IMR-90 (cell line): Measurements from ENCODE around the gene HDGFL2. TPM values are rescaled to one million over a fixed set of nuclear protein-coding genes. Genes with fewer than 3 reads are reported as not detected.

Source experiments
- ATAC-seq: fragments of 200-7000 bp; cut with Tn5 transposase; 2 replicates; pipeline ENCODE4 v1.9.1; 2020; ENCODE audit warnings: low read depth, mild to moderate bottlenecking, moderate library complexity
- BruUV-seq: library from RNA; stranded (reverse); fragments of 400-500 nt; replicated peaks from 2 replicates; lab custom pipeline; 2021; lab: Mats Ljungman, UMichigan
- CTCF ChIA-PET: fragments of 300-600 bp; formaldehyde crosslinking; extraction: SDS; loops from one replicate; lab custom pipeline; 2021; ENCODE audit warnings: antibody characterized with exemption; lab: Yijun Ruan, JAX
- POLR2A ChIA-PET: fragments of 300-600 bp; sonication (Branson Sonifier 250); formaldehyde crosslinking; loops from one replicate; lab custom pipeline; 2022; ENCODE audit warnings: antibody characterized with exemption; ENCODE audit not compliant: unreplicated experiment; lab: Charles Lee
- DNase-seq: peaks from one replicate; pipeline ENCODE4 v3.0.0; 2013
- H2AFZ ChIP-seq: replicated peaks from 2 replicates; pipeline ENCODE3; 2013; ENCODE audit warnings: low read length, mild to moderate bottlenecking; ENCODE audit not compliant: poor library complexity
- H2AK5ac ChIP-seq: 2 replicates; pipeline ENCODE4 v1.6.1; 2013; ENCODE audit warnings: low read depth, low read length, inconsistent platforms
- H2AK9ac ChIP-seq: replicated peaks from 2 replicates; pipeline ENCODE3; 2013; ENCODE audit warnings: mild to moderate bottlenecking, low read depth, low read length, moderate library complexity; ENCODE audit not compliant: poor library complexity
- H2BK120ac ChIP-seq: 2 replicates; pipeline ENCODE4 v1.6.1; 2013; ENCODE audit warnings: low read depth, low read length, inconsistent platforms
- H2BK15ac ChIP-seq: 3 replicates; pipeline ENCODE4 v1.6.1; 2013; ENCODE audit warnings: low read depth, low read length, inconsistent platforms
- H2BK20ac ChIP-seq: 2 replicates; pipeline ENCODE4 v1.6.1; 2013; ENCODE audit warnings: low read depth, mild to moderate bottlenecking, inconsistent platforms, low read length, moderate library complexity
- H2BK5ac ChIP-seq: 2 replicates; pipeline ENCODE4 v1.6.1; 2013; ENCODE audit warnings: mild to moderate bottlenecking, low read depth, low read length, inconsistent platforms; ENCODE audit not compliant: poor library complexity, severe bottlenecking
- H3K14ac ChIP-seq: replicated peaks from 2 replicates; pipeline ENCODE4 v1.6.1; 2013; ENCODE audit warnings: low read depth, low read length, inconsistent platforms
- H3K18ac ChIP-seq: 2 replicates; pipeline ENCODE4 v1.6.1; 2013; ENCODE audit warnings: low read depth, low read length, control low read depth
- H3K23ac ChIP-seq: 2 replicates; pipeline ENCODE4 v1.6.1; 2013; ENCODE audit warnings: low read depth, low read length, inconsistent platforms
- H3K27ac ChIP-seq: 2 replicates; pipeline ENCODE4 v1.5.1; 2013; ENCODE audit warnings: mild to moderate bottlenecking, control low read depth, low read length; ENCODE audit not compliant: insufficient read depth
- H3K27me3 ChIP-seq: 2 replicates; pipeline ENCODE4 v1.6.1; 2013; ENCODE audit warnings: low read length; ENCODE audit not compliant: control insufficient read depth, insufficient read depth
- H3K36me3 ChIP-seq: 2 replicates; pipeline ENCODE4 v1.6.1; 2013; ENCODE audit warnings: low read length, mixed read lengths; ENCODE audit not compliant: control insufficient read depth, insufficient read depth
- H3K4ac ChIP-seq: 2 replicates; pipeline ENCODE4 v1.6.1; 2013; ENCODE audit warnings: low read depth, low read length, inconsistent platforms
- H3K4me1 ChIP-seq: 2 replicates; pipeline ENCODE4 v1.6.1; 2013; ENCODE audit warnings: low read length, mixed read lengths; ENCODE audit not compliant: control insufficient read depth, insufficient read depth
- H3K4me2 ChIP-seq: 2 replicates; pipeline ENCODE4 v1.6.1; 2013; ENCODE audit warnings: low read depth, mild to moderate bottlenecking, control low read depth, low read length, moderate library complexity
- H3K4me3 ChIP-seq: 2 replicates; pipeline ENCODE4 v1.5.1; 2013; ENCODE audit warnings: low read depth, mild to moderate bottlenecking, control low read depth, low read length, moderate library complexity; ENCODE audit not compliant: insufficient read depth
- H3K56ac ChIP-seq: 2 replicates; pipeline ENCODE4 v1.6.1; 2013; ENCODE audit warnings: low read length, inconsistent platforms; ENCODE audit not compliant: insufficient read depth; ENCODE audit errors: extremely low read depth
- H3K79me1 ChIP-seq, 2 experiments: 2 replicates each; pipeline ENCODE4 v1.6.1; 2013; ENCODE audit warnings: low read length in 2 of 2, inconsistent platforms in 1 of 2, low read depth in 1 of 2
- H3K9ac ChIP-seq: 2 replicates; pipeline ENCODE4 v1.6.1; 2013; ENCODE audit warnings: low read depth, low read length, control low read depth
- H3K9me1 ChIP-seq: 2 replicates; pipeline ENCODE4 v1.6.1; 2013; ENCODE audit warnings: low read length, inconsistent platforms; ENCODE audit not compliant: insufficient read depth
- H3K9me3 ChIP-seq: 2 replicates; pipeline ENCODE4 v1.6.1; 2013; ENCODE audit warnings: low read length; ENCODE audit not compliant: control insufficient read depth, insufficient read depth
- H4K20me1 ChIP-seq: 2 replicates; pipeline ENCODE4 v1.6.1; 2013; ENCODE audit warnings: low read length, inconsistent platforms; ENCODE audit not compliant: insufficient read depth
- H4K5ac ChIP-seq: 2 replicates; pipeline ENCODE4 v1.6.1; 2013; ENCODE audit warnings: mild to moderate bottlenecking, low read depth, low read length, control low read depth
- H4K8ac ChIP-seq, 2 experiments: 2 replicates each; pipeline ENCODE4 v1.6.1; 2013; ENCODE audit warnings: low read depth in 2 of 2, low read length in 2 of 2, control low read depth in 1 of 2, inconsistent platforms in 1 of 2
- H4K91ac ChIP-seq: 2 replicates; pipeline ENCODE4 v1.6.1; 2013; ENCODE audit warnings: low read depth, low read length, inconsistent platforms; ENCODE audit not compliant: insufficient read depth
- MAZ ChIP-seq: IDR thresholded peaks from 2 replicates; pipeline ENCODE4 v1.6.1; 2012; ENCODE audit warnings: low read depth, mild to moderate bottlenecking, low read length, improper control_type of control experiment, moderate library complexity, borderline replicate concordance
- RAD21 ChIP-seq: IDR thresholded peaks from 2 replicates; pipeline ENCODE4 v1.6.1; 2012; ENCODE audit warnings: low read length, improper control_type of control experiment
- RFX5 ChIP-seq: IDR thresholded peaks from 2 replicates; pipeline ENCODE4 v1.8.0; 2012; ENCODE audit warnings: low read depth, mild to moderate bottlenecking, low read length, moderate library complexity
- SMC3 ChIP-seq: fragments of 150-350 bp; IDR thresholded peaks from 2 replicates; pipeline ENCODE4 v1.6.1; 2016; ENCODE audit warnings: low read depth, mild to moderate bottlenecking, antibody characterized with exemption, low read length, moderate library complexity
- WGBS, 2 experiments: methylation state at CpG; one replicate each; pipeline versions ENCODE4 v1.1.5 to v1.1.7; 2013; ENCODE audit warnings: missing lambda C conversion rate in 2 of 2; ENCODE audit not compliant: insufficient read length in 1 of 2; ENCODE audit errors: extremely low coverage in 2 of 2; 5-methylcytosine and 5-hydroxymethylcytosine counted together
- dilution Hi-C: fragments of 300-500 bp; cut with HindIII; formaldehyde crosslinking; loops from one replicate; pipeline ENCODE4 v1.14.3; 2018; ENCODE audit warnings: low sequenced_read_pairs; ENCODE audit not compliant: unreplicated experiment
- in situ Hi-C: fragments of 300-500 bp; cut with MboI; formaldehyde crosslinking; loops from 3 replicates; pipeline ENCODE4 v1.14.3; 2019; ENCODE audit warnings: low sequenced_read_pairs, inconsistent platforms, mixed read lengths
- intact Hi-C: fragments of 100-400 bp; cut with micrococcal nuclease; formaldehyde crosslinking; loops from 2 replicates; pipeline ENCODE4 v1.10.0; 2022
- polyA plus RNA-seq, 3 experiments: library from polyadenylated mRNA; depleted of rRNA; stranded (reverse); fragments of >200 nt; gene quantifications; 2 replicates each; pipeline ENCODE4 v1.2.3, GENCODE V29; 2012; ENCODE audit warnings: low replicate concordance in 1 of 3
- total RNA-seq: library from RNA; depleted of rRNA; stranded (reverse); fragments of >200 nt; gene quantifications from 2 replicates; pipeline ENCODE4 v1.2.3, GENCODE V29; 2012

HDGFL2 gene
- total and polyA plus RNA-seq, 2 of the 4 experiments (the other 2 are of a cell fraction): 35.8 to 48.5 TPM

DNA sequence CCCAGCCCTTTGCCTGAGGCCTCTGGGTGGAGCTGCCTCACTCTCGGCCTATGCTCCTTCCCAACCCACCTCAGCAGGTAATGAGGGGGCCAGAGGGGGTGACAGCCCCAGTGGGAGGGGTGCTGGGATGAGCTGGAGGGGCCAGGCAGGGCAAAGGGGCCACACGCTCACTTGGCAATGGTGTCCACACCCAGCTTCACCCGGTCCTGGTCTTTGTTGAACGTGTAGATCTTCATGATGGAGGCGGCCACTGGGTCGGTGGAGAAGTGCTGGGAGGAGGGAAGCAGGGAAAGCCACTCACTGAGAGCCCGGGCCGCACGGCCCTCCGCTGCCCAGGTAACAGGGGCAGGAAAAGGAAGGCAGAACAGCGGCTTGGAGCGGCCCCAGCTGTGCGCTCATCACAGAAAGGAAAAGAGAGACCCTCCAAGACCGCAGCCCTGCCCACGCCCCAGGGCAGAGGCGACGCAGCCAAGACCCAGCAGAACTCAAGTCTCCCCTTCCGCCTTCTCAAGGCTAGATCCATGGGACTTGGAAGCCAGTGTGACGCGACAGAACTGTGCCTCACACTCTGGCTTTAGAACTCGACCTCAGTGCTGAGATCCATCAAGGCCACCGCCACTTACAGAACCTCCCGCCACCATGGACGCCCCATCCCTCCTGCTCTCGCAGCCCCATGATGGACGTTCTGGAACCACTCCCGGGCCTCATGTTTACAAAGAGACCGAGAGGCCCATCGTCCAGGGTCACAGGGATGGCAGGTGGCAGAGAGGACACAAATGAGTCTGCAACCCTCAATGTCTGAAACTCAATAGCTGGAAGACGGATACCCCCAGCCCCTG is 23.7 kb upstream of the HDGFL2 start (continued):
- no peak for TF ChIP-seq RFX5

DNA sequence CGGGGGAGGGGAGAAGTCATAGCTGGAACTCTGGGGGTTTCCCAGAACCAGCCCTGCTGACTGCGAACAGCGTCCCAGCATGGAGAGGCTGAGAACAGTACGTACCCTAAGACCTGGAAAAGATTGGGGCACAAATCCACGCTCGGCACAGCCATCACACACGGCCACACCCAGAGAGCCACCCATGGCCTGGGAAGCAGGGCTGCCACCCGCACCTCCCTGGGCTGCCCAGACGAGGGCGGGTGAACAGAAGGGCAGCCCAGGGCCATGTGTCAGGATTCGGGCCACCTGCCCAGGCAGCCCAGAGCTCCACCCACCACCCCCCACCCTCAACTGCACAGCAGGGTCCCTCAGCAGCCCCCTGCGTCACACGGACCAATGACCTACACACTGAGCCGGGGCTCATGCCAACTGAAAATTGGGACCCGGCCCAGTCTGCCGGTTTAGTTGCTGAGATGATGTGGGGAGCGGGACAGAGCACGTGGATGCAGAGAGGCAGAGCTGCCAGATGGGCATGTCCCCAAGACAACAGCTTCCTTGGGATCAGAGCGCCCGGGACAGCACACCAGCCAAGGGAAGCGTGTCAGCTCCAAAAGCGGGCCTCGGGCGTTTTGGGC is 23.0 kb upstream of the HDGFL2 start:
- Histone ChIP-seq H3K9me1 (peaks cover under 1% of the 10 kb centered on the region; the same call in 1 of the 2 replicates), H2AK9ac (no peak overlapping the region), H3K23ac (no peak overlapping the region), H3K4me1 (no peaks in the 10 kb centered on the region; the same call in 1 of the 2 replicates), H4K91ac (no peak overlapping the region), H3K14ac (no peak overlapping the region), H3K9ac (no peak overlapping the region), H2AK5ac (no peak overlapping the region), H2BK20ac (no peak overlapping the region), H4K20me1 (peaks cover 13% of the 10 kb centered on the region), H3K27ac (no peak overlapping the region), H3K79me1 (peaks cover 2 to 49% of the 10 kb centered on the region in 2 experiments), H4K5ac (no peak overlapping the region), H2AFZ (no peak overlapping the region), H2BK5ac (no peak overlapping the region), H3K4me3 (no peak overlapping the region), H2BK120ac (no peak overlapping the region), H3K27me3 (no peaks in the 10 kb centered on the region), H3K18ac (no peak overlapping the region), H3K4me2 (no peak overlapping the region), H4K8ac (no peak overlapping the region), H3K9me3 (no peaks in the 10 kb centered on the region), H2BK15ac (no peak overlapping the region), H3K4ac (no peak overlapping the region), H3K56ac (no peak overlapping the region), H3K36me3 (peaks cover 80% of the 10 kb centered on the region)
- intact Hi-C loops (no loop called here), dilution Hi-C loops (no loop called here), in situ Hi-C loops (no loop called here)
- WGBS, 2 experiments: 36% methylated on average over 7 of the region's 24 CpGs; no CpG with 5 or more reads in 1 of the 2 experiments
- DNase-seq: no peak
- 0 out of 2 replicates have a peak, but pooled peaks have one; percentile 7 for ATAC-seq
- BruUV-seq: no TSS peak
- TF ChIP-seq RAD21 (no peak), SMC3 (no peak), MAZ (no peak)
- CTCF ChIA-PET: no interaction called here
- POLR2A ChIA-PET: no interaction called here
